ENCODE results near the gene ZIC1.

ZIC1 gene

GRCh38 chr3:147380387-147380951 is 28.7 kb upstream of the ZIC1 start:
- no peak for DNase-seq (ENCODE audit: low read depth in 2 of 2)

- DNase-seq (ENCODE audit: low read depth in 2 of 2) = no peak
Measured at GRCh38 chr3:147380977-147381376, 28.2 kb upstream of the ZIC1 start.

GRCh38 chr3:147381596-147381995 is 27.6 kb upstream of the ZIC1 start:
- DNase-seq (ENCODE audit: low read depth in 2 of 2) = no peak

GRCh38 chr3:147383617-147384016 is 25.5 kb upstream of the ZIC1 start:
- DNase-seq (ENCODE audit: low read depth in 2 of 2) = no peak

GRCh38 chr3:147384210-147385058 is 24.7 kb upstream of the ZIC1 start:
- no peak for DNase-seq (ENCODE audit: low read depth in 2 of 2)

- DNase-seq (ENCODE audit: low read depth in 2 of 2) = no peak
Measured at GRCh38 chr3:147385059-147386012, 23.8 kb upstream of the ZIC1 start.

- DNase-seq (ENCODE audit: low read depth in 2 of 2) = no peak
Measured at GRCh38 chr3:147387291-147387884, 21.8 kb upstream of the ZIC1 start.

GRCh38 chr3:147387885-147388699 is 21.1 kb upstream of the ZIC1 start:
- DNase-seq (ENCODE audit: low read depth in 2 of 2) = no peak

GRCh38 chr3:147388700-147389580 is 20.2 kb upstream of the ZIC1 start:
- DNase-seq (ENCODE audit: low read depth in 2 of 2) = no peak

- no peak for DNase-seq (ENCODE audit: low read depth in 2 of 2)
Measured at GRCh38 chr3:147389717-147390116, 19.4 kb upstream of the ZIC1 start.

GRCh38 chr3:147390589-147391569 is 18.3 kb upstream of the ZIC1 start:
- DNase-seq (ENCODE audit: low read depth in 2 of 2) = no peak

- no peak for DNase-seq (ENCODE audit: low read depth in 2 of 2)
Measured at GRCh38 chr3:147391781-147392624, 17.2 kb upstream of the ZIC1 start.

- DNase-seq (ENCODE audit: low read depth in 2 of 2) = no peak
Measured at GRCh38 chr3:147392625-147392946, 16.6 kb upstream of the ZIC1 start.

GRCh38 chr3:147393261-147393942 is 15.8 kb upstream of the ZIC1 start:
- no peak for DNase-seq (ENCODE audit: low read depth in 2 of 2)

GRCh38 chr3:147393943-147394883 is 15.0 kb upstream of the ZIC1 start:
- DNase-seq (ENCODE audit: low read depth in 2 of 2) = no peak

GRCh38 chr3:147394884-147395225 is 14.3 kb upstream of the ZIC1 start:
- no peak for DNase-seq (ENCODE audit: low read depth in 2 of 2)

Measured in stimulated activated CD8-positive, alpha-beta memory T cell treated with anti-CD3 and anti-CD28 coated beads, Interleukin-7, amount 100 ng/mL, for 1 hour (primary cell).